SK-N-SH treated with all-trans-retinoic acid at 6 μM for 48 hours (cell line): ENCODE data around the gene PRIMPOL.
"Not testable (repeated sequence)": the region's sequence is repeated elsewhere in the genome, so short reads cannot be mapped to it uniquely, and the experiment has no call there.

Experiments
- ATAC-seq: fragments of 200-7000 bp; cut with Tn5 transposase; 3 replicates; pipeline ENCODE4 v1.9.1; 2020; ENCODE audit warnings: mild to moderate bottlenecking, moderate library complexity
- ARNTL ChIP-seq: fragments of 450-650 bp; formaldehyde crosslinking; IDR thresholded peaks from 2 replicates; pipeline ENCODE4 v1.5.0; 2020; ENCODE audit warnings: low read depth, mild to moderate bottlenecking, moderate library complexity, borderline replicate concordance
- CREB5 ChIP-seq: fragments of 250-450 bp; sonication (Bioruptor Pico); IDR thresholded peaks from 2 replicates; pipeline ENCODE4 v1.5.1; 2020; ENCODE audit warnings: low read depth, mild to moderate bottlenecking, moderate library complexity
- CSDC2 ChIP-seq: fragments of 250-450 bp; sonication (Bioruptor Pico); IDR thresholded peaks from 2 replicates; pipeline ENCODE4 v1.5.0; 2020; ENCODE audit warnings: mild to moderate bottlenecking, moderate library complexity
- ESRRG ChIP-seq: fragments of 250-450 bp; sonication (Bioruptor Pico); IDR thresholded peaks from 2 replicates; pipeline ENCODE4 v1.6.1; 2021; ENCODE audit warnings: mild to moderate bottlenecking
- GLIS3 ChIP-seq: fragments of 250-450 bp; sonication (Bioruptor Pico); IDR thresholded peaks from 2 replicates; pipeline ENCODE4 v1.5.0; 2020; ENCODE audit warnings: mild to moderate bottlenecking, moderate library complexity
- ISL1 ChIP-seq: fragments of 250-450 bp; sonication (Bioruptor Pico); IDR thresholded peaks from 2 replicates; pipeline ENCODE4 v2.1.2; 2022; ENCODE audit warnings: mild to moderate bottlenecking, moderate library complexity
- OSR1 ChIP-seq: fragments of 250-450 bp; sonication (Bioruptor Pico); IDR thresholded peaks from 2 replicates; pipeline ENCODE4 v1.8.0; 2022; ENCODE audit warnings: moderate library complexity, mild to moderate bottlenecking, inconsistent platforms
- POU6F1 ChIP-seq: fragments of 250-450 bp; sonication (Bioruptor Pico); IDR thresholded peaks from 2 replicates; pipeline ENCODE4 v1.8.0; 2021; ENCODE audit warnings: low read depth, mild to moderate bottlenecking, moderate library complexity, borderline replicate concordance
- PPARA ChIP-seq: fragments of 250-450 bp; sonication (Bioruptor Pico); IDR thresholded peaks from 2 replicates; pipeline ENCODE4 v1.5.0; 2020; ENCODE audit warnings: mild to moderate bottlenecking, borderline replicate concordance
- RARB ChIP-seq: fragments of 250-450 bp; sonication (Bioruptor Pico); IDR thresholded peaks from 2 replicates; pipeline ENCODE4 v1.8.0; 2021; ENCODE audit warnings: mild to moderate bottlenecking, moderate library complexity
- SNAI2 ChIP-seq: fragments of 250-450 bp; sonication (Bioruptor Pico); IDR thresholded peaks from 2 replicates; pipeline ENCODE4 v1.5.0; 2020; ENCODE audit warnings: mild to moderate bottlenecking, moderate library complexity
- TCF4 ChIP-seq: fragments of 250-450 bp; sonication (Bioruptor Pico); IDR thresholded peaks from 2 replicates; pipeline ENCODE4 v1.8.0; 2021; ENCODE audit warnings: mild to moderate bottlenecking, moderate library complexity, borderline replicate concordance
- TOX ChIP-seq: fragments of 250-450 bp; sonication (Bioruptor Pico); IDR thresholded peaks from 2 replicates; pipeline ENCODE4 v1.8.0; 2021; ENCODE audit warnings: mild to moderate bottlenecking, moderate library complexity, borderline replicate concordance
- TSHZ2 ChIP-seq: fragments of 250-450 bp; sonication (Bioruptor Pico); IDR thresholded peaks from 2 replicates; pipeline ENCODE4 v1.5.0; 2020; ENCODE audit warnings: mild to moderate bottlenecking, moderate library complexity
- ZC3H10 ChIP-seq: fragments of 250-450 bp; sonication (Bioruptor Pico); IDR thresholded peaks from 2 replicates; pipeline ENCODE4 v1.5.1; 2021; ENCODE audit warnings: mild to moderate bottlenecking, moderate library complexity
- ZFP3 ChIP-seq: fragments of 250-450 bp; sonication (Bioruptor Pico); IDR thresholded peaks from 2 replicates; pipeline ENCODE4 v1.5.0; 2020; ENCODE audit warnings: mild to moderate bottlenecking, moderate library complexity
- ZFP30 ChIP-seq: fragments of 450-650 bp; formaldehyde crosslinking; IDR thresholded peaks from 2 replicates; pipeline ENCODE4 v1.5.0; 2022; ENCODE audit warnings: mild to moderate bottlenecking, moderate library complexity
- ZNF565 ChIP-seq: fragments of 450-650 bp; formaldehyde crosslinking; conservative IDR thresholded peaks from 2 replicates; pipeline ENCODE4 v1.5.0; 2020; ENCODE audit warnings: low read depth, mild to moderate bottlenecking, moderate library complexity
- ZNF70 ChIP-seq: fragments of 450-650 bp; formaldehyde crosslinking; IDR thresholded peaks from 2 replicates; pipeline ENCODE4 v1.5.0; 2020; ENCODE audit warnings: mild to moderate bottlenecking, moderate library complexity

PRIMPOL gene

GRCh38 chr4:184617600-184618196 is 31.8 kb upstream of the PRIMPOL start (continued):
- TF ChIP-seq TSHZ2 (CRISPR knock-in tag), result no peak
- no peak for TF ChIP-seq PPARA
- no peak for TF ChIP-seq ZFP30

GRCh38 chr4:184620212-184620867 is 29.2 kb upstream of the PRIMPOL start:
- no peak for TF ChIP-seq GLIS3 (CRISPR knock-in tag)
- TF ChIP-seq ISL1, result no peak
- TF ChIP-seq CSDC2 (CRISPR knock-in tag), result no peak
- no peak for TF ChIP-seq ZNF70 (CRISPR knock-in tag)
- TF ChIP-seq TCF4 (CRISPR knock-in tag), result no peak
- ATAC-seq, result no peak

- no peak for ATAC-seq
- no peak for TF ChIP-seq ESRRG
These were observed 28.0 kb upstream of the PRIMPOL start for GRCh38 chr4:184621518-184621917.

DNA sequence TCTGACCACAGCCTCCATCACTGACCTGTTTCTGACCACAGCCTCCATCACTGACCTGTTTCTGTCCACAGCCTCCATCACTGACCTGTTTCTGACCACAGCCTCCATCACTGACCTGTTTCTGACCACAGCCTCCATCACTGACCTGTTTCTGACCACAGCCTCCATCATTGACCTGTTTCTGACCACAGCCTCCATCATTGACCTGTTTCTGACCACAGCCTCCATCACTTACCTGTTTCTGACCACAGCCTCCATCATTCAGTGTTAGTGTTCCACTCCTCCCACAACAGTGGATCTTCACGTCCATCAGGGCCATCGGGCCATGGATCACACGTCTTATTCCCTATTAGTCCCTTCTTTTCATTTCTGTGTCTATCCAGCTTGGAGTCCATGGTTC is 25.0 kb upstream of the PRIMPOL start:
- ATAC-seq, result not testable (repeated sequence)

GRCh38 chr4:184624972-184625554 is 24.5 kb upstream of the PRIMPOL start:
- ATAC-seq, result no peak
- TF ChIP-seq ISL1, result no peak
- TF ChIP-seq ESRRG, result no peak
- TF ChIP-seq ZFP3 (CRISPR knock-in tag), result no peak
- TF ChIP-seq CREB5 (CRISPR knock-in tag), result no peak
- no peak for TF ChIP-seq GLIS3 (CRISPR knock-in tag)
- no peak for TF ChIP-seq SNAI2 (CRISPR knock-in tag)
- TF ChIP-seq CSDC2 (CRISPR knock-in tag), result no peak
- TF ChIP-seq OSR1 (CRISPR knock-in tag), result no peak
- TF ChIP-seq ZC3H10 (CRISPR knock-in tag), result no peak
- no peak for TF ChIP-seq RARB (CRISPR knock-in tag)
- no peak for TF ChIP-seq ZFP30
- no peak for TF ChIP-seq TOX (CRISPR knock-in tag)
- TF ChIP-seq ZNF565 (CRISPR knock-in tag), result no peak
- TF ChIP-seq ARNTL (CRISPR knock-in tag), result no peak
- TF ChIP-seq POU6F1, result no peak

- not testable (repeated sequence) for ATAC-seq
These were observed 23.5 kb upstream of the PRIMPOL start for GRCh38 chr4:184625783-184626596.
